PC-3 (cell line): Measurements from ENCODE around the gene LITAF. TPM values are rescaled to one million over a fixed set of nuclear protein-coding genes. Genes with fewer than 3 reads are reported as not detected.

Source experiments
- ATAC-seq: fragments of 200-7000 bp; cut with Tn5 transposase; 2 replicates; pipeline ENCODE4 v1.9.1; 2020; ENCODE audit warnings: mild to moderate bottlenecking, moderate library complexity
- BruUV-seq: library from RNA; stranded (reverse); fragments of 400-500 nt; replicated peaks from 2 replicates; lab custom pipeline; 2021; lab: Mats Ljungman, UMichigan
- CTCF ChIA-PET: fragments of 300-600 bp; sonication (Branson Sonifier 250); formaldehyde crosslinking; loops from one replicate; lab custom pipeline; 2022; ENCODE audit warnings: antibody characterized with exemption; lab: Charles Lee
- POLR2A ChIA-PET: fragments of 300-600 bp; sonication (Branson Sonifier 250); formaldehyde crosslinking; loops from one replicate; lab custom pipeline; 2022; ENCODE audit warnings: antibody characterized with exemption; ENCODE audit not compliant: unreplicated experiment; lab: Charles Lee
- DNase-seq: peaks from one replicate; pipeline ENCODE4 v3.0.0-alpha.2; 2015
- H2AFZ ChIP-seq: fragments of 300-600 bp; sonication (generic); 2 replicates; pipeline ENCODE4 v1.6.0; 2016; ENCODE audit warnings: antibody characterized with exemption, low read length
- H3F3A ChIP-seq: fragments of 300-600 bp; sonication (generic); one replicate; pipeline ENCODE4 v1.6.0; 2017; ENCODE audit warnings: antibody characterized with exemption, low read length, control low read depth, mild to moderate bottlenecking; ENCODE audit not compliant: unreplicated experiment
- H3K27ac ChIP-seq: fragments of 300-600 bp; sonication (generic); 2 replicates; pipeline ENCODE4 v1.5.1; 2016; ENCODE audit warnings: mild to moderate bottlenecking, low read length
- H3K27me3 ChIP-seq: fragments of 300-600 bp; sonication (generic); 2 replicates; pipeline ENCODE4 v1.6.1; 2016; ENCODE audit warnings: low read length, mixed read lengths
- H3K36me3 ChIP-seq: fragments of 300-600 bp; sonication (generic); 2 replicates; pipeline ENCODE4 v1.6.1; 2016; ENCODE audit warnings: low read depth, mixed run types, low read length, mixed read lengths
- H3K4me1 ChIP-seq: fragments of 300-600 bp; sonication (generic); 2 replicates; pipeline ENCODE4 v1.5.1; 2016; ENCODE audit warnings: low read length; ENCODE audit not compliant: insufficient read depth
- H3K4me2 ChIP-seq: fragments of 300-600 bp; sonication (generic); 2 replicates; pipeline ENCODE4 v1.6.0; 2016; ENCODE audit warnings: low read length
- H3K4me3 ChIP-seq: fragments of 300-600 bp; sonication (generic); 2 replicates; pipeline ENCODE4 v1.5.1; 2016; ENCODE audit warnings: mild to moderate bottlenecking, low read length, mixed read lengths
- H3K79me2 ChIP-seq: fragments of 300-600 bp; sonication (generic); 2 replicates; pipeline ENCODE4 v1.6.1; 2017; ENCODE audit warnings: low read length, mixed read lengths
- H3K9ac ChIP-seq: fragments of 300-600 bp; sonication (generic); 2 replicates; pipeline ENCODE4 v1.6.0; 2016; ENCODE audit warnings: mild to moderate bottlenecking, low read length
- H3K9me2 ChIP-seq: fragments of 300-600 bp; sonication (generic); replicated peaks from 2 replicates; pipeline ENCODE4 v1.6.1; 2016; ENCODE audit warnings: mixed run types, low read length, mixed read lengths
- H3K9me3 ChIP-seq: fragments of 300-600 bp; sonication (generic); 2 replicates; pipeline ENCODE4 v1.6.1; 2016; ENCODE audit warnings: low read length, mixed read lengths
- H4K20me1 ChIP-seq: fragments of 300-600 bp; sonication (generic); 2 replicates; pipeline ENCODE4 v1.6.1; 2016; ENCODE audit warnings: low read length, mixed read lengths
- EZH2 ChIP-seq: fragments of 300-600 bp; sonication (generic); IDR thresholded peaks from one replicate; pipeline ENCODE4 v1.6.1; 2017; ENCODE audit warnings: antibody characterized with exemption, mild to moderate bottlenecking, low read length; ENCODE audit not compliant: unreplicated experiment
- EZH2phosphoT487 ChIP-seq: fragments of 300-600 bp; sonication (generic); IDR thresholded peaks from 2 replicates; pipeline ENCODE4 v1.6.1; 2018; ENCODE audit warnings: mild to moderate bottlenecking, antibody characterized with exemption, low read length, borderline replicate concordance
- intact Hi-C: fragments of 100-400 bp; cut with micrococcal nuclease; formaldehyde crosslinking; loops from 2 replicates; pipeline ENCODE4 v1.9.0; 2023
- total RNA-seq: library from RNA; depleted of rRNA; stranded (reverse); fragments of >200 nt; gene quantifications from 2 replicates; pipeline ENCODE4 v1.2.3, GENCODE V29; 2014
- TF ChIP-seq, protein P1 (sequence below): fragments of 300-600 bp; sonication (generic); conservative IDR thresholded peaks from 2 replicates; pipeline ENCODE4 v1.5.1; 2017; ENCODE audit warnings: antibody characterized with exemption, low read depth, mild to moderate bottlenecking, low read length

The LITAF gene
- total RNA-seq, 1 experiment from 2014 or later = 13.1 TPM

DNA sequence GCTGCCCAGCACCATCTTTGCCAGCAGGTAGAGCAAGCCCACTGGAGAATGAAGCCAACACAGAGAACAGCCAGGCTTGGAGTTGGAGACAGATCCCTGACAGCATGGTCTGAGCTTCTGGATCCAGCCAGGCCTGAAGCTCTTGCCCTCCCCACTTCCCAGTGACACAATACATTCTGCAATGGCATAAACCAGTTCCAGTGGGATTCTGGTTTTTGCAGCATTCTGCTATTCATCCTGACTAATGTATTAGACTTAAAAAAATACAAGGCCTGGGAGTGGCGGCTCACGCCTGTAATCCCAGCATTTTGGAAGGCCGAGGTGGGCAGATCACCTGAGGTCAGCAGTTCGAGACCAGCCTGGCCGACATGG is 40.6 kb upstream of the LITAF start:
- POLR2A ChIA-PET = no interaction called here
- Histone ChIP-seq H3K27ac (peak overlapping the region; percentile 40), H3K4me1 (peaks cover 14% of the 10 kb centered on the region), H4K20me1 (no peaks in the 10 kb centered on the region), H3F3A (no peaks in the 10 kb centered on the region), H3K4me2 (no peak overlapping the region), H3K27me3 (no peaks in the 10 kb centered on the region), H3K9me2 (no peaks in the 10 kb centered on the region), H3K36me3 (no peaks in the 10 kb centered on the region), H3K79me2 (no peaks in the 10 kb centered on the region), H3K9me3 (no peaks in the 10 kb centered on the region), H2AFZ (no peak overlapping the region), H3K4me3 (no peak overlapping the region), H3K9ac (no peak overlapping the region)
- ATAC-seq (no peak), DNase-seq (no peak)
- intact Hi-C loops = no loop called here
- CTCF ChIA-PET = no interaction called here
- BruUV-seq = no TSS peak
- no peak for TF ChIP-seq EZH2phosphoT487
- TF ChIP-seq, protein P1, sequence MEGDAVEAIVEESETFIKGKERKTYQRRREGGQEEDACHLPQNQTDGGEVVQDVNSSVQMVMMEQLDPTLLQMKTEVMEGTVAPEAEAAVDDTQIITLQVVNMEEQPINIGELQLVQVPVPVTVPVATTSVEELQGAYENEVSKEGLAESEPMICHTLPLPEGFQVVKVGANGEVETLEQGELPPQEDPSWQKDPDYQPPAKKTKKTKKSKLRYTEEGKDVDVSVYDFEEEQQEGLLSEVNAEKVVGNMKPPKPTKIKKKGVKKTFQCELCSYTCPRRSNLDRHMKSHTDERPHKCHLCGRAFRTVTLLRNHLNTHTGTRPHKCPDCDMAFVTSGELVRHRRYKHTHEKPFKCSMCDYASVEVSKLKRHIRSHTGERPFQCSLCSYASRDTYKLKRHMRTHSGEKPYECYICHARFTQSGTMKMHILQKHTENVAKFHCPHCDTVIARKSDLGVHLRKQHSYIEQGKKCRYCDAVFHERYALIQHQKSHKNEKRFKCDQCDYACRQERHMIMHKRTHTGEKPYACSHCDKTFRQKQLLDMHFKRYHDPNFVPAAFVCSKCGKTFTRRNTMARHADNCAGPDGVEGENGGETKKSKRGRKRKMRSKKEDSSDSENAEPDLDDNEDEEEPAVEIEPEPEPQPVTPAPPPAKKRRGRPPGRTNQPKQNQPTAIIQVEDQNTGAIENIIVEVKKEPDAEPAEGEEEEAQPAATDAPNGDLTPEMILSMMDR = no peak
- TF ChIP-seq EZH2 = no peak

DNA sequence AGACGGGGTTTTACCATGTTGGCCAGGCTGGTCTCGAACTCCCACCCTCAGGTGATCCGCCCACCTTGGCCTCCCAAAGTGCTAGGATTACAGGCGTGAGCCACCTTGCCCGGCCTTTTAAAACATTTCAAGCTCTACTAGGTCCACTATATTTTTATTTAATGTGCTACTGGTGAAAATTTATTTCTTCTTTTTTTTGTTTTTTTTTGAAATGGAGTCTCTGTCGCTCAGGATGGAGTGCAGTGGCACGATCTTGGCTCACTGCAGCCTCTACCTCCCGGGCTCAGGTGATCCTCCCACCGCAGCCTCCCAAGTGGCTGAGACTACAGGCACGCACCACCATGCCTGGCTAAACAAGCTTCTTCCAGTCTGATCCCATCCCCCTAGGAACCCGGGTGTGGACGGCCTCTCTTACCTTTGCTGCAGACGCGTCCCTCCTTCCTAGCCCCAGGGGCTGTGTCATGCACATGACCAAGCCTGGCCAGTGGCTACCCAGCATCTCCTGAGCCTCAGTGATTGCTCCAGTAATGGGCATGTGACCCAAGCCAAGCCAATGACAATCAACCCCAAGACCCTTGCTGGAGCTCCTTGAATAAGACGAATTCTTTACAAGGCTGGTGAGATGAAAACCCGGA is 40.1 kb upstream of the LITAF start:
- intact Hi-C loops = no loop called here
- ChIA-PET CTCF (no interaction called here), POLR2A (no interaction called here)

DNA sequence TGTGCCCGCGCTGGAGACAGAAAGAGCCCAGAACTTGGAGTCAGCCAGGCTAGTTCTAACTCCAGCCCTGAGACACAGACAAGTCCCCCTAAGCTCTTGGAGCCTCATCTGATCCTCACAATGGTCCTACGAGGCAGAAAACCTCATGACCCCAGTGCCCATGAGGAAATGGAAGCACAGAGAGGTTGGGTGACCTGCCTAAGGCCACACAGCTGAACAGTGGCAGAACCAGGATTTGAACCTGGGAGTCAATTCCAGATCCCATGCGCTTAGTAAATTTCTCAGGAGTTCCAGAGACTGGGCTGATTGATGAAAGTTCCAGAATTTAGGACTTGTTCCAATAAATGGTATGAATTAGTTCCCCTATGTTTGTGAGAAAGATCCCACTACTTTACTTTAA is 39.0 kb upstream of the LITAF start:
- Histone ChIP-seq H3K4me1 (peaks cover 14% of the 10 kb centered on the region), H3K79me2 (no peaks in the 10 kb centered on the region), H3K36me3 (no peaks in the 10 kb centered on the region), H3K27ac (no peak overlapping the region), H3F3A (no peaks in the 10 kb centered on the region), H2AFZ (no peak overlapping the region), H4K20me1 (no peaks in the 10 kb centered on the region), H3K9ac (no peak overlapping the region), H3K4me3 (no peak overlapping the region), H3K4me2 (no peak overlapping the region), H3K27me3 (no peaks in the 10 kb centered on the region), H3K9me3 (no peaks in the 10 kb centered on the region), H3K9me2 (no peaks in the 10 kb centered on the region)
- intact Hi-C loops = no loop called here
- BruUV-seq = no TSS peak
- ChIA-PET CTCF (no interaction called here), POLR2A (no interaction called here)
- no peak for DNase-seq
- TF ChIP-seq, protein P1 = no peak
- no peak for TF ChIP-seq EZH2
- no peak for TF ChIP-seq EZH2phosphoT487
- ATAC-seq = no peak

More for the DNA sequence above, 40.1 kb upstream of the LITAF start:
- H3F3A ChIP-seq = no peaks in the 10 kb centered on the region
- no peak overlapping the region for H3K9ac ChIP-seq
- no peak for ATAC-seq
- H3K4me2 ChIP-seq = no peak overlapping the region
- H3K27ac ChIP-seq = no peak overlapping the region
- no peaks in the 10 kb centered on the region for H3K27me3 ChIP-seq
- no peaks in the 10 kb centered on the region for H3K79me2 ChIP-seq
- no TSS peak for BruUV-seq
- no peaks in the 10 kb centered on the region for H3K36me3 ChIP-seq
- H3K4me3 ChIP-seq = no peak overlapping the region
- no peaks in the 10 kb centered on the region for H3K9me3 ChIP-seq
- no peak overlapping the region for H2AFZ ChIP-seq
- no peaks in the 10 kb centered on the region for H4K20me1 ChIP-seq
- no peak for TF ChIP-seq EZH2phosphoT487
- no peak for TF ChIP-seq EZH2
- TF ChIP-seq, protein P1 = no peak
- peaks cover 14% of the 10 kb centered on the region for H3K4me1 ChIP-seq
- DNase-seq = no peak
- no peaks in the 10 kb centered on the region for H3K9me2 ChIP-seq
